Stimulated activated CD4-positive, alpha-beta T cell treated with anti-CD3 and anti-CD28 coated beads, Interleukin-12 subunit alpha, Interleukin-12 subunit beta, amount 100 ng/mL, for 4 hours (primary cell): ENCODE data around the gene GID4.

ENCODE experiments used
- DNase-seq: peaks from one replicate; pipeline ENCODE4 v3.0.0-alpha.2; 2020

The GID4 gene

DNA sequence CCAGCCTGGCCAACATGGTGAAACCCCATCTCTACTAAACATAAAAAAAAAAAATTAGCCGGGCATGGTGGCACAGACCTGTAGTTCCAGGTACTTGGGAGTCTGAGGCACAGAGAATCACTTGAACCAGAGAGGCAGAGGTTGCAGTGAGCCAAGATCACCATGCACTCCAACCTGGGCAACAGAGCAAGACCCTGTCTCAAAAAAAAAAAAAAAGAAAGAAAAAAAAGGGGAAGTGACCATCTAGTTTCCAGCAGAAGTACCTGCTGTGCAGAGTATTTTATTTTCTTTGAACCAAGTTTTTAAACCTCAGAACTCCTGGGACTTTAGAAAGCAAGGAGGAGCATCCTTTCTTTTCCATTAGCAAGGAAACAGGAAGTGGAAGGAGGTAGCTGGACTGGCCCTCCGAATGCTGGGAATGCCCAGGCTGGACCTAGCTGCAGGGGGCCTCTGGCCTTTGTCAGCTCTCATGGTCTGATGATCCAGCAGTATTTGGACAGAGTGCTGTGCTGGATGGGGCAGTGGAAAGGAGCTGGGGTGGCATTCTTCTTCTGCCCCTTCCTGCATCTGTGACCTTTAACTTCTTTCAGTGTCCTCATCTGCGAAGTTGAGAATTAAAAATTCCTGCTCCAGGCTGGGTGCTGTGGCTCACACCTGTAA lies 6.6 kb downstream of the GID4 start:
- DNase-seq = no peak

DNA sequence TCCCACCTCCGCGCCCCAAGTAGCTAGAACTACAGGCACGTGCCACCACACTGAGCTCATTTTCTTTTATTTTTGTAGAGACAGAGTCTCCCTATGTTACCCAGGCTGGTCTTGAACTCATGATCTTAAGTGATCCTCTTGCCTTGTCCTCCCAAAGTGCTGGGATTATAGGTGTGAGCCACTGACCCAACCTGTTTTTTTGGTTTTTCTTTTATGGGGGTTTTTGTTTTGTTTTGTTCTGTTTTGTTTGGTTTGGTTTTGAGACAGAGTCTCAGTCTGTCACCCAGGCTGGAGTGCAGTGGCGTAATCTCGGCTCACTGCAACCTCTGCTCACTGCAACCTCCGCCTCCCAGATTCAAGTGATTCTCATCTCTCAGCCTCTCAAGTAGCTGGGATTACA lies 16.4 kb downstream of the GID4 start:
- DNase-seq = no peak

DNA sequence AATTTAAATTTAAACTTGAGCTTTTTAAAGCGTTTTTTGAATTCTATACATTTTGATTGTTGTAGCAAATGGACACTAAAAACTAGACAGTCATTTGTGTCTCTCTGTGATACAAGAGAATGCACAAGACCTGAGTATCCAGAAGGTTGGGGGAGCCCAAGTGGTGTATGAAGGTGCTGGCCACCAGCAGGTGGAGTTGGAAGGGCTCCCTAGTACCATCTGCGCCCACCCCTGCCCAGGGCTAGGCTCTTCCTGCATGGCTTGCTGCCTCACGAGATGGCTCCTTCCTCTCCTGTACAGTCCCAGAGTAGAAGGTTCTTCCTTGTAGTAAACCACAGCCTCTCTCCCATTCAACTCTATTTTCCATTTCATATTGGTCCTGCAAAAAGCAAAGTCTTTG lies 17.0 kb downstream of the GID4 start:
- no peak for DNase-seq

DNA sequence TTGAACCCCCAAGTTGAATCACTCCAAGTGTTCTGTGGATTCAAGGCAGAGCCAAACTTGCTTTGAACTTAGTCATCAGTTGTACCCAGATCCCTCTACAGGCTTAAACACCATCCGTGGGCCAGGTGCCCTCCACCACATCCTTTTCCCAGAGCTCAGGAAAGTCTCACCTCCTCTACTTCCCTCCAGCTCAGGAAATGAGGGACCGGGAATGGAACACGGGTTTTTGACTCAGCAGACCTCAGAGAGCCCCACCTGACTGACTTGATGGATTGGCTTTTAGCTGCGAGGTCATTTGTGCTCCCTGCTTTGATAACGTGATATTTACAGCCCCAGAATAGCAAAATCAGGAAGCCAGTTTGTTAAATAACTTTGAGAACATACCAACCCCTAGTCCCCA lies 20.1 kb downstream of the GID4 start:
- no peak for DNase-seq

DNA sequence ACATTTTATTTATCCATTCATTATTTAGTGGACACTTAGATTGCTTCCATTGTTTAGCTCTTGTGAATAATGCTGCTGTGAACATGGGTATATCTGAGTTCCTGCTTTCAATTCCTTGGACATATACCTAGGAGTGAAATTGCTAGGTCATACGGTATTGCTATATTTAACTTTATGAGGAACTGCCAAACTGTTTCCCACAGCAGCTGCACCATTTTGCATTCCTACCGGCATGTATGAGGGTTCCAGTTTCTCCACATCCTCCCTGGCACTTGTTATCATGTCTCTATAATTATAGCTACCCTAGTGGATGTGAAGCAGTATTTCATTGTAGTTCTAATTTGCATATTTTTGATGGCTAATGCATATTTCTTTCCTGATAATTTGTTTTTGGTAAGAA lies 24.8 kb downstream of the GID4 start:
- DNase-seq = no peak

DNA sequence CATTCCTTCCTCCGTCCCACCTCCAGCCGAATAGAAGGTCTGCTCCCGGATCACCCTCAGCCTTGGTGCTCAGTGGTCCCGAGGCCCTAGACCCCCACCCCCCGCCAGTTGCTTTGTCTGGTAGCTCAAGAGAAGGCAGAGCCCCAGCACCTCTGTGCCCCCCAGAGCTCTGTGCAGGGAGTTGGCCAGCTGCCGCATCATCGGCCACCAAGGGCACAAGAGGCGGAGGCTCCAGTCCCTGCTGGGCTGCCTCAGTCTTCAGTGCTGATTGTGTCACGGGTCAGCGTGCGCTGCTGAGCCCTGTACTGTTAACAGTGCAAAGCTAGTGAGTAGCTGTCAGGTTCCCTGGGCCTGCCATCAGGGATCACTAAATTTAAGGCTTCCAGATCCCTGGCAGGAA lies 26.3 kb downstream of the GID4 start:
- DNase-seq = no peak

DNA sequence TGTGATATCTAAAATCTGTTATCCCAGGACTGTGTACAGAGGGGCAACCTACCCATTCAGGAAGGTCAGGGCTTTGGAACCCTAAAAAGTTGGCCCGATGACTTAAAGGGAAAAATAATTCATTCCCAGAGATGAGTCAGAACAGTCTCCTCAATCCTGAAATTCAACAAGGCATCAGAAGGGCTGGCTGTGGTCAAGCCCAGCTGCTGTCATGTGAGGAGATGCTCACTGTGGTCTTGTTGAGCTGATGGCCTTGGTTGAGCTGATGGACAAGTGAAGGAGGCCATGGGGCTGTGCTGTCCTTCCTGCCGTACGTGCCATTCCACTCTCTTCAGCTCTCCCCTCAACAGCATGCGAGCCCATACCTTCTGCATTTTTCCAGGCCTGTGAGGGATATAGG lies 27.7 kb downstream of the GID4 start:
- no peak for DNase-seq

DNA sequence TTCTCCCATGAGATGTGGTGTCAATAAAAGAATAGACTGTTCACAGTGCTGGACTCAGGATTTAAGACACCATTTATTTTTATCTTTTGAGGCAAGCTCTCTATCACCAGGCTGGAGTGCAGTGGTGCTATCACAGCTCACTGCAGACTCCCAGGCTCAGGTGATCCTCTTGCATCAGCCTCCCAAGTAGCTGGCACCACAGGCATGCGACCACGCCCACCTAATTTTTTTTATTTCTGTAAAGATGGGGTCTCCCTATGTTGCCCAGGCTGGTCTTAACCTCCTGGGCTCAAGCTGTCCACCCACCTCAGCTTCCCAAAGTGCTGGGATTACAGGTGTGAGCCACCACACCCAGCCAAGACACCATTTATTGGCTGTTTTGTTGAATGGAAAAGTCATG lies 29.9 kb downstream of the GID4 start:
- no peak for DNase-seq

DNA sequence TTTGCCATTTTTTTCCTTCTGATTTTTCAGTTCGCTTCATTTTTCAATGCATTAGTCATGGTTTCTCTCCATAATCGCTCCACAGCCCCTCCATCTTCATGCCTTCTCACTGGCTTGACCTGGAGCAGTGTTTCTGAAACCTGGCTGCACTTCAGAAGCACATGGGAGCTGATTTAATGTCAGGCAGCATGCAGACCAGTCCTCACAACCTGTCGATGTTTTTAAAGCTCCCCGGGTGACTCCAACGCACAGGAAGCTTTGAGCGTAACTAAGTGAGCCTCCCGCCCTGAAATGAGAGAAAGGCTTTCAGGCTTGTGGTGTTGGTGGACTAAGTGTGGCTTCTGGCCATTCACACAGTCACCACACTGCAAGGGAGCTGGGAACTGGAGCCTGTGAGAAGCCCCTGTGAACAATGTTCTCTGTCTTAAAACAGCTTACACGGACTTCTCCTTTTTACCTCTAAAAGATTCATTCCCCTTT lies 31.7 kb downstream of the GID4 start:
- no peak for DNase-seq

DNA sequence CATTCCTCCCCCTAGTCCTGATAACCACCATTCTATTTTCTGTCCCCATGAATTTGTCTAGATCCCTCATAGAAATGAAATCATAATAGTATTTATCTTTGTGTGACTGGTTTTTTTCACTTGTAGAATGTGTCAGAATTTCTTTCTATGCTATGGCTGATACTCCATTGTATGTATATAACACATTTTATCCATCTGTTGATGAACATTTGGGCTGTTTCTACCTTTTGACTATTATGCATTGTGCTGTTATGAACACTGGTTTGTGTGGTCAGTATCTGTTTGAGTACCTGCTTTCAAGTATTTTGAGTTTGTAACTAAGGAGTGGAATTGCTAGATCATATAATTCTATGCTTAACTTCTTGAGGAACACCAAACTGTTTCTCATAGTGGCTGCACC lies 32.5 kb downstream of the GID4 start:
- DNase-seq = no peak

DNA sequence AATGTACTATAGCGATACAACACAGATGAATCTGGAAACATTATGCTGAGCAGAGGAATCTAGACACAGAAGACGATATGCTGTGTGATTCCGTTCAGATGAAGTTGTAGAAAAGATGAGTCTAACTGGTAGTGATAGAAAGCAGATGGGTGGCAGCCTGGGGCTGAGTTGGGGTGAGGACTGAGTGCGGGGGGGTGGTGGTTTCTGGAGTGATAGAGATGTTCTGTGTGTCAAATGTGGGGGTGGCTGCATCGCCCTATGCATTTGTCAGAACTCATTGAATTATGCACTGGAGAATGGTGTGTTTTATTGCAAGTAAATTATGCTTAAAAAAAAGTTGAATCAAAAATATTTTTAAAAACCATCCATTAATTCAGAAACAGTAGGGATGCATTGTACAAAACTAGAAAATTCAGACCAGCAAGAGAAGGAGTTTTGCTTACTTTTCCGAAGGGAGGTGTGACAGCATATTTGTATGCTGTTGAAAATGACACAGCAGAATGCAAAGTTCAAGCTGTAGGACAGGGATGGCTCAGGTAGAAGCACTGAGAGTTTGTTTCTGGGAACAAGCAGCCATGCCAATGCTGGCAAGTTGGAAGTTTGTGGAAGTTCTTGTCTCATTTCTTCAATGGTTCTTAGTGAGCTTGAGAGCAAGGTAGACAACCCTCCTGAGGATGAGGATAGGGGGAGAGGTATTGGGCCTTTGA lies 35.5 kb downstream of the GID4 start:
- DNase-seq = no peak

DNA sequence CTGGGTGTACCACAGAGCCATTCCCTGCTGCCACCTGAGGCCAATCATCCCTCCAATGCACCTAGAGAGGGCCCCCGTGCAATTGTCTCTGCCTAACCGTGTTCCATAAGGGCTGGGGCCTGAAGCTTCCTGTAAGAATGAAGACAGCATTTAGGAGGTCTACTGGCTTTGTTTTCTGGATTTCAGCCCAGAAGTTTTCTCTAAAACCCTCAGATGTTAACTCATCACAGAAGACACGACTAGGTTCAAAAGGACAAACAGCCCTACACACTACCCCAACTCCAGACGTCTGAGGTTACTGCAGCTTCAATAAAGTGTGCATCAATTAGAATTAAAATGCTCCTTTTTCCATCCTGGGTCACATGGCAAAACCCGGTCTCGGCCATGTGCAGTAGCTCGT lies 37.7 kb downstream of the GID4 start:
- DNase-seq = no peak

DNA sequence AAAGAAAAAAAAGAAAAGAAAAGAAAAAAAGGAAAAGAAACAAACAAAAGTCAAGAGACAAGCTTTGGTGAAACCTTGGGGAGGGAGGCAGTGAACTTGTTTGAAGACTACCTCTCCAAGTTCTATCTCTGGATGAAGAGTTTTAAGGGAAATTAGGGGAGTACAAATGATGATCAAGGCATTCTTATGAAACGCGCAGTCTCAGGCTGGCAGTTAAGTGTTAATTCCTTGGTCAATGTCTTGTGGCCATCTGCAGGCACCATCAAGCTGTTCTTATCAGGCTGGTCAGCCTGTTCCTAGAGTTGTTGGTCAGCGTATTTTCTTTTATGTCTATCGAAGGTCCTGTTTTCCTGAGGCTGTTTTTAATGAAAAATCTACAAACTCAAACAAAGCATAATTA lies 40.3 kb downstream of the GID4 start:
- DNase-seq = no peak

DNA sequence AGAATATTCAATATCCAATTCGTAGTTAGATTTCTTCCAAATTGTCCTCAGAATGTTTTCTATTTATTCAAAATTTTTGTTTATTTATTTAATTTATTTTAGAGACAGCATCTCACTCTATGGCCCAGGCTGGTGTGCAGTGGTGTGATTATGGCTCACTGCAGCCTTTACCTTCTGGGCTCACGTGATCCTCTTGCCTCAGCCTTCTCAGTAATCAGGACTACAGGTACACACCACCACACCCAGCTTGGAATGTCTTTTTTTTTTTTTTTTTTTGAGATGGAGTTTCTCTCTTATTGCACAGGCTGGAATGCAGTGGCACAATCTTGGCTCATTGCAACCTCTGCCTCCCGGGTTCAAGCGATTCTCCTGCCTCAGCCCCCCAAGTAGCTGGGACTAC lies 45.0 kb downstream of the GID4 start:
- no peak for DNase-seq

DNA sequence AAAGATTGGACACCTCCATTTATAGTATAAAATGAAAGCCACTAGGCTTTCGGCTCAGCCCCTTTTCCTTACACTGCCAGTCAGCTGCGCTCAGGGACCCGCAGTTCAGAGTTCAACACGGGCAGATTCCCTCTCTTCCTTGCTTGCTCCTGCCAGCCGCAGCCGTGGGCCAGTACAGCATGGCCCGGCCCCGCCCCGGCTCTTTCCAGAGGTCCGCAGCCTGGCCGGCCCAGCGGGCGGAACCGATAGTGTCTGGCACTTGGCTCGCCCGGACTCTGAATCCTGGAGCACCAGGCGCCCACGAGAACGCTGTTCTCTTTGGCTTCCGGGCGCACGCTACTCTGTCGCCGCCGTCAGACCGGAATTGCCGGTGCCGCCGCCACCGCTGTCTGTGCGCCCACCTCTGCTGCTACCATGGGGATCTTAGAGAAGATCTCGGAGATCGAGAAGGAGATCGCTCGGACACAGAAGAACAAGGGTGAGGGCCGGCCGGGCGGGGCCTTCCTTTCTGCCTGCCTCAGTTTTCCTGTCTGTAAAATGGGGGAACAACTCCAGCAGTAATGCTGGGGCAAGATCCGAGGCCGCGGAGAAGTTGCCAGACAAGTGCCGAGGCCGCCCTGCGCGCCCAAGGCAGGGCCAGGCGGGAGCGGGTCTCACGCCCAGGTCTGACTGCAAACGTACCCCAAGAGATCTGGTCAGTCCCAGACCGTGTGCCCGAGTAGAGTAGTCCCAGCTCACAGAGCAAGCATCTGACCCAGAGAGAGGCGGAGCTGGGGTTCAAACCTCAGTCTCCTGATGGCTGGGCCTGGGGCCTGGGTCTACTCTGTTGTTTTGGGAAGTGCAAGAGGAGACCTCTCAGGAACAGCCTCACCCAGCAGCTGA lies 48.6 kb downstream of the GID4 start, which contains the start of gene DRG2:
TSS of gene DRG2 (plus strand) at position 339 of the 882 bp plus-strand sequence. CDS start at position 415, 76 bp downstream.
- DNase-seq = peak; percentile 90

DNA sequence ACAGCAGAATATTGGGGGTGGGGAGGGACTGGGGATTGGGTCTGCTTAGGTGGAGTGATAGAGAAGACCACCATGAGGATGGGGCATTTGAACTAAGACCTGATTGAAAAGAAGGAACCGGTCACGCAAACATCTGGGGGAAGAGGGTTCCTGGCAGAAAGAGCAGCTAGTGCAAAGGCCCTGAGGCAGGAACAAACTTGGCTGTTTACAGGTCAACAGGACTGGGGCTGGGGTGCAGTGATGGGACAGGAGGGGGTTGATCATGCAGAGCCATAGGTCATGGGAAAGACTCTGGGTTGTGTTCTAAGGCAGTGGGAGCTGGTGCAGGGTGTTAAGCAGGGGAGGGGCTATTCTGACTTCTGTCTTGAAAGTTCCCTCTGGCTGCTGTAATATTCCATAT lies 50.4 kb downstream of the GID4 start:
- DNase-seq = no peak

DNA sequence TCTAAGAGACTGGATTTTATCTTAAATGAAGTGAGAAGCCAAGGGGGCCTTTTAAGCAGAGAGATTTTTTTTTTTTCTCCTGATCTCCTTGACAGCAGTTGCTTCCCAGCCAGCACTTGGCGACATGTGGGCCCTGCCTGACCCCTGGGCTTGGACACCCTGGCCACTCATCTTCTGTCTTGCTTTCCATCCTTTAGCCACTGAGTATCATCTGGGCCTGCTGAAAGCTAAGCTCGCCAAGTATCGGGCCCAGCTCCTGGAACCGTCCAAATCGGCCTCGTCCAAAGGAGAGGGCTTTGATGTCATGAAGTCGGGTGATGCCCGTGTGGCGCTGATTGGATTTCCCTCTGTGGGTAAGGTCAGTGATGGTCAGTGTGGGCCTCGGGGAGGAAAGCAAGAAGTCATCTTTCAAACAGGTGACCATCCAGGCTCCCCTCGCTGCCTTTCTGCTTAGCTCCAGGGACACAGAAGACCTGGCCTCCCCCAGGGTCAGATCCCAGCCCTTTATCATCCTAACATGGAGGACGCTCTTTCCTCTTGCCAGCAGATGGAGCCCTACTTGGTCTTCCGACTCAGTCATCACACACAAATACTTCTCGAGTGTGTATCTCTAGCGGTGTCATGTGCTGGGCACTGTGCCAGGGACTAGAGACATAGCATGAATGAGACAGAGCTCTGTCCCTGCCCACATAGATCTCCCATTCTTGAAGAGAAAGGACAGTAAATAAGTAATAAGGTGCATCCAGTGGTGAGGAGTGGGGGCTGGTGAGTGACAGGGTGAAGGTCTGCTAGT lies 54.6 kb downstream of the GID4 start:
- no peak for DNase-seq

DNA sequence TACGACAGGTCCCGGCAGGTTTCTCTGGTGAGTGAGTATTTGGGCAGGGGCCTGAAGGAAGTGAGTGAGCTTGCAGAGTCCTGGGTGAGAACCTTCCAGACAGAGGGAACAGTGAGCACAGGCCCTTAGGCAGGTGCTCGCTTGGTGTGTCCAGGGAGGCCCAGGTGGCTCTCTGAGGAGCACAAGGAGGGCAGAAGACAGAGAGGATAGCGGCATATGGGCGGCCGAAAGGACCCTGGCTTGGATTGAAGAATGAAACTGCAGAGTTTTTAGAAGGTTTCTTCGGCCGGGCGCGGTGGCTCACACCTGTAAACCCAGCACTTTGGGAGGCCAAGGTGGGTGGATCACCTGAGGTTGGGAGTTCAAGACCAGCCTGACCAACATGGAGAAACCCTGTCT lies 55.2 kb downstream of the GID4 start:
- DNase-seq = no peak

DNA sequence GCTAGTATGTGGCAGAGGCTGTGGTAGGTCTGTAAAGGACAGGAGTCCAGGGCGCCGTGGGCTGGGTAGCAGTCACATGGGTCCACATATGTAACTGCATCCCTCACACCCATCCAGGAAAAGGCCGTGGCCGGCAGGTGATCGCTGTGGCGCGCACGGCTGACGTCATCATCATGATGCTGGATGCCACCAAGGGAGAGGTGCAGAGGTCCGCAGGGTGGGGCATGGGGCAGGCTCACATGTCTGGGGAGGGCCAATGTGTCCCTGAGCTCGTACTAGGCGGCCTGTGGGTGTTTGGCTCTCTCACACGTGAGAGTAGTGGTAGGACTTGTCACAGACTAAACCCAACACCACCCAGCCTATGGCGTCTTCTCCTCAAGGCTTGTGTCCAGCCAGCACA lies 60.3 kb downstream of the GID4 start:
- DNase-seq = no peak

DNA sequence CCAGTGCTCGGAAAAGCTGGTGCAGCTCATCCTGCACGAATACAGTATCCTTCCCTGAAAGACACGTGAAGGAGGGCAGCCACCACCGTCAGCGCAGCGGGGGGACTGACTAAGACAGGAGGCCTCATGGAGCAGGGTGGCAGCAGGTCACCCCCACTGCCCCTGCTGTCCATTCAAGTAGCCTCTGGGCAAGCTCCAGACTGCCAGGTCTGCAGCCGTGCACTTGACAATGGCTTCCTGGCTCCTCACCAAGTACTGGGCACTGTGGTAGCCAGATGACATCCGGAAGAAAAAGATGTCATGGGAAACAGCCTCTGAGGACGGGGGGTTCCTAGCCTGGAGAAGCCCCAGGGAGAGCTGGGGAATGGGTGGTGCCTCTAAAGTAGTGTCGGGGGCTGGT lies 61.4 kb downstream of the GID4 start:
- DNase-seq = no peak

DNA sequence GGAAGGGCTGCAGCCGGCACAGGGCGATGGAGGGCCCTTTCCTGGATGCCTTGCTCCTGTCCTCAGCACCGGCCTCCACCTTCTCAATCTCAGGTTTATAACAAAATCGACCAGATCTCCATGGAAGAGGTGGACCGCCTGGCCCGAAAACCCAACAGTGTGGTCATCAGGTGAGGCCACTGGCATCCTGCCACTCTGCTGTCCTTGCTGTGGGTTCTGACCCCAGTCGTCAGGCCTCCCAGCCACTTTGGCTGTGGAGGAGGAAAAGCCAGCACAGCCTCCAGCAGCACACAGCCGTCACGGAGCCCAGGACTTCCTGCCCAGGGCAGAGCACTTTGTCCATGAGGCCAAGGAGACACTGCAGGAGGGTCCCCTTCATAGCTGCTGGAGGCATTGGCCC lies 62.6 kb downstream of the GID4 start:
- DNase-seq = no peak

DNA sequence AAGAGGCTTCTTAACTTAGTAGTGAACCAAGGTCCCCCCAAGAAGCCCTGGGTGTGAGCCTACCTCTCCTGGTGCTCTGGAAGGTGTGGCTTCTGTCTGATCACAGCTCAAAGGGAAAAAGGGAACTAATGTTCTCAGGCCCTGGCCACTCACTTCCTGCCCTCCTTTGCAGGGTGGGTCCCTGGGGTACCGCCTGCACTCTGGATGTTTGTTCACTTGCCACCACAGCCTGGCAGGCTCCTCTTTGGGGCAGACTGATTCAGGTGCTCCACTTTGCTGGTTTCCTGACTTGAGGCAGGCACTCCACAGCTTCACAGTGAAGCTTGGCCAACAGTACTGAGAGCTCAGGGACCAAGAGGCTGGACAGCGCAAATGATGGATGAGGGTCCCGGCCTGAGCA lies 63.4 kb downstream of the GID4 start:
- DNase-seq = no peak

DNA sequence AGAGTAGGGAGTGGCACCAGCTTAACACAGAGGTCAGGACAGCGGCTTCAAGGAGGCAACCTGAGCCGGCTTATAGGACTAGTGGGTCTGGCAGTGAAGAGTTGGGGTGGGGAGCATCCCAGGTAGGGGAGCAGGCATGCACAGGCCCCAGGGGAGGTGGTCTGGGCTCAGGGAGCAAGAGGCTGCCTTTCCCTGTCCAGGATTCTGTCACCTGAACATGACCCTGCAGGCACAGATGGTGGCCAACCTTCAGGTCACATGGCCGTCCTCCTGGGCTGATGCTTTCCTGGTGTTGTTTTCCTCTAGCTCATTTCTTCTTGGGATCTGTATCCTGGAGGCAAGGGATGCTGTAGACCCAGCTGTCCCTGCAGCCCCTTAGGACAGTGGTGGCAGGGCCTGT lies 65.8 kb downstream of the GID4 start:
- DNase-seq = no peak
